ENCODE results near the gene FAM136A. TPM values are rescaled to one million over a fixed set of nuclear protein-coding genes. Genes with fewer than 3 reads are reported as not detected.

The FAM136A gene
- total and polyA plus RNA-seq, 10 of the 15 experiments (the other 5 are each of a cell fraction or from before 2014, with no cell fraction given), result 69.3 to 173 (median 107) TPM

GRCh38 chr2:70258532-70258875 lies 43.4 kb downstream of the FAM136A start:
- Histone ChIP-seq H3K4me2 (ENCODE audit: control insufficient read depth, insufficient read depth) (peak overlapping the region; percentile 92), H3K9me3 (replicated peaks; ENCODE audit: control insufficient read depth, insufficient read depth, low read length) (no peaks in the 10 kb centered on the region), H2AFZ (ENCODE audit: control insufficient read depth, low read depth, low read length) (peak overlapping the region; percentile 82), H3K27me3 (replicated peaks in 1 of 2; ENCODE audit: control insufficient read depth in 2 of 2, insufficient read depth in 2 of 2, low read length in 1 of 2) (no peaks in the 10 kb centered on the region), H3K79me2 (ENCODE audit: control insufficient read depth, insufficient read depth, low read length) (no peaks in the 10 kb centered on the region), H3K27ac (ENCODE audit: control insufficient read depth, insufficient read depth) (no peak overlapping the region), H3K9ac (ENCODE audit: control insufficient read depth, insufficient read depth, low read length) (peak overlapping the region; percentile 42; the same call in 1 of the 2 replicates), H3K4me3 (peak overlapping the region; percentile 82), H4K20me1 (ENCODE audit: control insufficient read depth, insufficient read depth) (no peaks in the 10 kb centered on the region), H3K36me3 (ENCODE audit: control insufficient read depth in 2 of 2, insufficient read depth in 2 of 2, low read length in 1 of 2) (no peaks in the 10 kb centered on the region), H3K4me1 (ENCODE audit: control insufficient read depth, insufficient read depth, low read length) (no peaks in the 10 kb centered on the region; the same call in 1 of the 2 replicates)
- ChIA-PET RAD21 (ENCODE audit: unreplicated experiment) (interaction anchor here (0.9 to 2.9 kb wide), 8 partner anchors 9 to 345 kb away, joined by 3 to 18 read pairs (median 6); partner anchors contain the start of genes C2orf42, MXD1, SNRPG and TIA1), SMC1A (ENCODE audit: uncharacterized antibody, unreplicated experiment) (interaction anchor here (0.7 to 1.5 kb wide), 5 partner anchors 9 to 345 kb away, joined by 3 to 6 read pairs (median 4); partner anchors contain the start of gene TIA1), POLR2A (interaction anchor here (0.6 to 2.4 kb wide), 6 partner anchors 12 to 123 kb away, joined by 3 to 19 read pairs (median 5); partner anchors contain the start of genes C2orf42 and SNRPG), CTCF (interaction anchor here (0.8 to 2.7 kb wide), 5 partner anchors 11 to 213 kb away, joined by 3 to 13 read pairs (median 10); partner anchors contain the start of genes FAM136A and SNRPG)
- 2% methylated on average over 12 of the region's 12 CpGs for WGBS (ENCODE audit: insufficient coverage, insufficient replicate concordance, low lambda C conversion rate, missing lambda C conversion rate)
- intact Hi-C loops (cut with micrococcal nuclease; ENCODE audit: unreplicated experiment), result no loop called here
- FAIRE-seq (peak; percentile 7), DNase-seq (ENCODE audit: low read depth, low spot score) (no peak), ATAC-seq (no peak; the same call in 1 of the 3 replicates)
- no TSS peak for BruUV-seq (replicated peaks)
- TF ChIP-seq GATAD2B (conservative IDR thresholded peaks at IDR 0.05; ENCODE audit: low read depth) (no peak), MLLT1 (IDR thresholded peaks at IDR 0.05) (0 out of 2 replicates have a peak, but pooled peaks have one; percentile 23)
- in situ Hi-C loops (cut with MboI), result no loop called here

- FAIRE-seq, result no peak
- H4K20me1 ChIP-seq (ENCODE audit: control insufficient read depth, insufficient read depth), result no peaks in the 10 kb centered on the region
- ChIA-PET CTCF (interaction anchor here (0.7 to 1.3 kb wide), 4 partner anchors 12 to 341 kb away, joined by 3 to 4 read pairs (median 3); partner anchors contain the start of gene MXD1), SMC1A (ENCODE audit: uncharacterized antibody, unreplicated experiment) (interaction anchor here (1.7 kb wide), 1 partner anchor 34 kb away, joined by 4 read pairs; no protein-coding TSS in a partner anchor), RAD21 (ENCODE audit: unreplicated experiment) (no interaction called here), POLR2A (no interaction called here)
- H3K4me3 ChIP-seq, result no peak overlapping the region
- no peaks in the 10 kb centered on the region; the same call in 1 of the 2 replicates for H3K4me1 ChIP-seq (ENCODE audit: control insufficient read depth, insufficient read depth, low read length)
- DNase-seq (ENCODE audit: low read depth, low spot score), result no peak
- WGBS (ENCODE audit: insufficient coverage, insufficient replicate concordance, low lambda C conversion rate, missing lambda C conversion rate), result 89% methylated on average over 8 of the region's 8 CpGs
- no peaks in the 10 kb centered on the region for H3K79me2 ChIP-seq (ENCODE audit: control insufficient read depth, insufficient read depth, low read length)
- H3K4me2 ChIP-seq (ENCODE audit: control insufficient read depth, insufficient read depth), result no peak overlapping the region
- TF ChIP-seq ZNF622 (IDR thresholded peaks at IDR 0.05) (no peak), ETV6 (conservative IDR thresholded peaks at IDR 0.05 in 1 of 2, IDR thresholded peaks at IDR 0.05 in 1 of 2; ENCODE audit: borderline replicate concordance in 1 of 2, low read depth in 1 of 2) (no peak), SP1 (IDR thresholded peaks at IDR 0.05; ENCODE audit: low read depth, low read length) (no peak), RELA (IDR thresholded peaks at IDR 0.05; ENCODE audit: borderline replicate concordance, partially characterized antibody) (no peak), BCL11A (IDR thresholded peaks at IDR 0.05; ENCODE audit: low read depth, low read length) (no peak)
- no peak overlapping the region for H3K27ac ChIP-seq (ENCODE audit: control insufficient read depth, insufficient read depth)
- no peaks in the 10 kb centered on the region for H3K9me3 ChIP-seq (replicated peaks; ENCODE audit: control insufficient read depth, insufficient read depth, low read length)
- H3K9ac ChIP-seq (ENCODE audit: control insufficient read depth, insufficient read depth, low read length), result no peak overlapping the region
- in situ Hi-C loops (cut with MboI) (no loop called here), intact Hi-C loops (cut with micrococcal nuclease; ENCODE audit: unreplicated experiment) (no loop called here)
- no TSS peak for BruUV-seq (replicated peaks)
- no peak overlapping the region for H2AFZ ChIP-seq (ENCODE audit: control insufficient read depth, low read depth, low read length)
- no peaks in the 10 kb centered on the region for H3K27me3 ChIP-seq (replicated peaks in 1 of 2; ENCODE audit: control insufficient read depth in 2 of 2, insufficient read depth in 2 of 2, low read length in 1 of 2)
- no peaks in the 10 kb centered on the region for H3K36me3 ChIP-seq (ENCODE audit: control insufficient read depth in 2 of 2, insufficient read depth in 2 of 2, low read length in 1 of 2)
- no peak for ATAC-seq
These were observed 46.1 kb downstream of the FAM136A start for GRCh38 chr2:70255637-70256314.
